ENCODE results near the gene WNT8A. TPM values are rescaled to one million over a fixed set of nuclear protein-coding genes. Genes with fewer than 3 reads are reported as not detected.

The WNT8A gene
- not detected for total RNA-seq

GRCh38 chr5:138083702-138084101, at the start of gene WNT8A:
WNT8A (plus strand) TSS chr5:138084033; CDS start chr5:138084128, 95 bp downstream.
- no peak for TF ChIP-seq CTCF (IDR thresholded peaks at IDR 0.05; ENCODE audit: low read depth)

- no peak for TF ChIP-seq CTCF (IDR thresholded peaks at IDR 0.05; ENCODE audit: low read depth)
These were observed 48.0 kb upstream of the WNT8A start for GRCh38 chr5:138035605-138036537.

- TF ChIP-seq CTCF (IDR thresholded peaks at IDR 0.05; ENCODE audit: low read depth) = no peak
These were observed 46.6 kb upstream of the WNT8A start for GRCh38 chr5:138037271-138037670.

- no peak for TF ChIP-seq CTCF (IDR thresholded peaks at IDR 0.05; ENCODE audit: low read depth)
These were observed 45.8 kb upstream of the WNT8A start for GRCh38 chr5:138037907-138038633.

- no peak for TF ChIP-seq CTCF (IDR thresholded peaks at IDR 0.05; ENCODE audit: low read depth)
These were observed 45.0 kb upstream of the WNT8A start for GRCh38 chr5:138038826-138039225.

GRCh38 chr5:138051441-138052296, 32.2 kb upstream of the WNT8A start:
- TF ChIP-seq CTCF (IDR thresholded peaks at IDR 0.05; ENCODE audit: low read depth) = no peak
